Measurements from ENCODE around the gene RBM42.
"Not testable (repeated sequence)": the region's sequence is repeated elsewhere in the genome, so short reads cannot be mapped to it uniquely, and the experiment has no call there.

RBM42 gene

DNA sequence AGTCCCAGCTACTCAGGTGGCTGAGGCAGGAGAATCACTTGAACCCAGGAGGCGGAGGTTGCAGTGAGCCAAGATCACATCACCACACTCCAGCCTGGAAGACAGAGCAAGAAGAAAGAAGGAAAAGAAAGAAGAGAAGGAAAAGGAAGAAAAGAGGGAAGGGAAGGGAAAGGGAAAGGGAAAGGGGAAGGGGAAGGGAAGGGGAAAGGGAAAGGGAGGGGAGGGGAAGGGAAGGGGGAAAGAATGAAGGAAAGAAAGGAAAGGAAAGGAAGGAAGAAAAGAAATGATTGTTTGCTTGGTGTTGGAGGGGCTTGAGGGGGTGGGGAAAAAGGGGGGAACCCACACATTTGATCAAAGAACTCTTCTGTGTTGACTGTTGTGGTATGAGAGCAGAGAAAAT is 32.9 kb upstream of the RBM42 start:
- no peak for FAIRE-seq
- TF ChIP-seq, protein P1, sequence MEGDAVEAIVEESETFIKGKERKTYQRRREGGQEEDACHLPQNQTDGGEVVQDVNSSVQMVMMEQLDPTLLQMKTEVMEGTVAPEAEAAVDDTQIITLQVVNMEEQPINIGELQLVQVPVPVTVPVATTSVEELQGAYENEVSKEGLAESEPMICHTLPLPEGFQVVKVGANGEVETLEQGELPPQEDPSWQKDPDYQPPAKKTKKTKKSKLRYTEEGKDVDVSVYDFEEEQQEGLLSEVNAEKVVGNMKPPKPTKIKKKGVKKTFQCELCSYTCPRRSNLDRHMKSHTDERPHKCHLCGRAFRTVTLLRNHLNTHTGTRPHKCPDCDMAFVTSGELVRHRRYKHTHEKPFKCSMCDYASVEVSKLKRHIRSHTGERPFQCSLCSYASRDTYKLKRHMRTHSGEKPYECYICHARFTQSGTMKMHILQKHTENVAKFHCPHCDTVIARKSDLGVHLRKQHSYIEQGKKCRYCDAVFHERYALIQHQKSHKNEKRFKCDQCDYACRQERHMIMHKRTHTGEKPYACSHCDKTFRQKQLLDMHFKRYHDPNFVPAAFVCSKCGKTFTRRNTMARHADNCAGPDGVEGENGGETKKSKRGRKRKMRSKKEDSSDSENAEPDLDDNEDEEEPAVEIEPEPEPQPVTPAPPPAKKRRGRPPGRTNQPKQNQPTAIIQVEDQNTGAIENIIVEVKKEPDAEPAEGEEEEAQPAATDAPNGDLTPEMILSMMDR (IDR thresholded peaks at IDR 0.05; ENCODE audit: insufficient read depth, missing control alignments): no peak
- DNase-seq (ENCODE audit: insufficient read length, low spot score): no peak

- TF ChIP-seq, protein P1 (IDR thresholded peaks at IDR 0.05; ENCODE audit: insufficient read depth, missing control alignments): no peak
- no peak for DNase-seq (ENCODE audit: insufficient read length, low spot score)
- no peak for FAIRE-seq
These were observed 32.4 kb upstream of the RBM42 start for GRCh38 chr19:35596366-35596999.

DNA sequence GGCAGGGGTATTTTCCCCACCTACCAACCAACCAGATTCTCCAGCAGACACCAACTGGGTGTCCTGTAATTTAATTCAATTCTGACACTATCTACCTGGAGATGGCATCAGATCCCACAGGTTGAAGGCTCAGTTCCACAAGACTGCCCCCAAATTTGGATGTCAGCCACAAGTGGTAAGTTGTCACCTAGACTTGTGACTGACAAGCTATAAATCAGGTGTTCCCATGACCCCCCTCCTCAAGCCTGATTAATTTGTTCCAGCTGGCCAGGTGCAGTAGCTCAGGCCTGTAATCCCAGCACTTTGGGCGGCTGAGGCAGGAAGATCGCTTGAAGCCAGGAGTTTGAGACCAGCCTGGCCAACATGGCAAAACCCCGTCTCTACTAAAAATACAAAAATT is 26.9 kb upstream of the RBM42 start:
- TF ChIP-seq, protein P1 (IDR thresholded peaks at IDR 0.05; ENCODE audit: insufficient read depth, missing control alignments): no peak
- DNase-seq (ENCODE audit: insufficient read length, low spot score): no peak
- FAIRE-seq: no peak

DNA sequence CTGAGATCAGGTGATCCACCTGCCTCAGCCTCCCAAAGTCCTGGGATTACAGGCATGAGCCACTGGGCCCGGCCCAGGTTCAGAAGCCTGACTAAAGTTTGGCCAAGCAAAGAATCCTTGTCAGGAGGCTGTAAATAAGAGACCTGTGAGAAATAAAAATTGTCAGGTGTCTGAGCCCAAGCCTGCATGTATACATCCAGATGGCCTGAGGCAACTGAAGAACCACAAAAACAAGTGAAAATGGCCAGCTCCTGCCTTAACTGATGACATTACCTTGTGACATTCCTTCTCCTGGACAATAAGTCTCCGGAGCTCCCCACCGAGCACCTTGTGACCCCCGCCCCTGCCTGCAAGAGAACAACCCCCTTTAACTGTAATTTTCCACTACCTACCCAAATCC is 24.4 kb upstream of the RBM42 start:
- FAIRE-seq; DNase-seq (ENCODE audit: insufficient read length, low spot score): not testable (repeated sequence)

GRCh38 chr19:35607170-35607569 is 21.7 kb upstream of the RBM42 start:
- not testable (repeated sequence) for FAIRE-seq; DNase-seq (ENCODE audit: insufficient read length, low spot score)

- DNase-seq (ENCODE audit: insufficient read length, low spot score) (no peak), FAIRE-seq (no peak)
- TF ChIP-seq, protein P1 (IDR thresholded peaks at IDR 0.05; ENCODE audit: insufficient read depth, missing control alignments): no peak
These were observed 21.2 kb upstream of the RBM42 start for GRCh38 chr19:35607661-35608060.

DNA sequence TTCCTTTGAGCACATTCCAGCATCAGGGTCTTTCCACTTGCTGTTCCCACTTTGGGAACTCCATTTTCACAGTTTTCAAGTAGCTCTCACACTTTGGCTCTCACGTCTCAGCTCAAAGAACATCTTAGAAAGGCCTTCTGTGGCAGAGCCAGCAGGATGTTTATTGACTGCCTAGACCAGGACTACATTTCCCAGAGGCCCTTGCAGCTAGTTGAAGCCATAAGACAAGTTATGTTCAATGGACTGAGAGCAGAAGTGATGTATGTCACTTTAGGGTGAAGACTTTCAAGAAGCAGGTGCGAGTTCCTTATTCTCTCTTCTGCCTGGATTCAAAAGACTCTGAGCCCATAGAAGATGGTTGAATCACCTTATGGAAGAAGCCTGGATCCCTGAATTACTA is 20.6 kb upstream of the RBM42 start:
- TF ChIP-seq, protein P1 (IDR thresholded peaks at IDR 0.05; ENCODE audit: insufficient read depth, missing control alignments): no peak
- no peak for FAIRE-seq
- no peak for DNase-seq (ENCODE audit: insufficient read length, low spot score)

DNA sequence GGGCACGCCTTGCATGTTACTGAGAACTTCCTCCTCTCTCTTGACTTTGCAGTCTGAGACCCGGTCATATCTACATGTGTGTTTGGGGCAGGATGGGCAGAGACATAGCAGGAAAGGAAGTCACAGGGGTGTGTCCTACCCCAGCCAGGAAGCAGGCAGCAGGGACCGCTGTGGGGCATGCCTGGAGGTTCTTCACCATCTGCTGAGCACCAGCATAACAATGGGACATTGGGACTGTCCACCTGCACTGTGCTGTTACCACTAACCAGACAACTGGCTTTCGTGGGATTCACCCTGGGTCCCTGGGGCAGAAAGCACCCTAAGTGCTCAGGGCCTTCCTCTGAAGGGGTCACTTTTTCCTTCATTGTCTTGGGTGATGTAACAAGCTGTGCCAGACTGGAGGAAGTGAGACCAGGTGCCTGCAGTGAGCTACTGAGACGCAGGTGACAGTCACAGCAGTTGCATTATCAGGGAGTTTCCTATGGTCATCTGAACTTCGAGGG is 18.9 kb upstream of the RBM42 start:
- FAIRE-seq: no peak
- TF ChIP-seq, protein P1 (IDR thresholded peaks at IDR 0.05; ENCODE audit: insufficient read depth, missing control alignments): no peak
- no peak for DNase-seq (ENCODE audit: insufficient read length, low spot score)
